ENCODE data around the gene PLPPR5. TPM values are rescaled to one million over a fixed set of nuclear protein-coding genes. Genes with fewer than 3 reads are reported as not detected.

Gene PLPPR5
- total RNA-seq, 4 donors from 2014 or later, result 0.12 to 0.13 TPM; not detected in 2

GRCh38 chr1:98988904-98989555 is 15.6 kb downstream of the PLPPR5 start:
- no peaks in the 10 kb centered on the region for H3K4me1 ChIP-seq
- no peaks in the 10 kb centered on the region for H3K36me3 ChIP-seq
- ATAC-seq, result no peak
- TF ChIP-seq EP300 (IDR thresholded peaks at IDR 0.05) (no peak), POLR2A (IDR thresholded peaks at IDR 0.05) (no peak), CTCF (IDR thresholded peaks at IDR 0.05) (no peak), POLR2AphosphoS5 (IDR thresholded peaks at IDR 0.05) (no peak)
- H3K27me3 ChIP-seq, result no peaks in the 10 kb centered on the region
- WGBS, 2 donors (ENCODE audit: low coverage in 1 of 2), result 51 to 83% methylated on average over 2 of the region's 2 CpGs
- H3K27ac ChIP-seq, result no peak overlapping the region
- H3K4me3 ChIP-seq, result no peak overlapping the region
- H3K9me3 ChIP-seq, result peaks cover 0 to 3% (median 0%) of the 10 kb centered on the region in 3 donors

- Histone ChIP-seq H3K4me3 (no peak overlapping the region), H3K4me1 (no peaks in the 10 kb centered on the region), H3K27me3 (no peaks in the 10 kb centered on the region), H3K27ac (no peak overlapping the region), H3K9me3 (peaks cover 0 to 5% (median 1%) of the 10 kb centered on the region in 3 donors), H3K36me3 (no peaks in the 10 kb centered on the region)
- ATAC-seq, result no peak
- TF ChIP-seq CTCF (IDR thresholded peaks at IDR 0.05) (no peak), POLR2AphosphoS5 (IDR thresholded peaks at IDR 0.05) (no peak), POLR2A (IDR thresholded peaks at IDR 0.05) (no peak), EP300 (IDR thresholded peaks at IDR 0.05) (no peak)
- WGBS, 2 donors (ENCODE audit: low coverage in 1 of 2), result 83 to 92% methylated on average over 2 of the region's 2 CpGs
Observed at GRCh38 chr1:98985687-98986086, 19.0 kb downstream of the PLPPR5 start.

GRCh38 chr1:98981917-98982513 is 22.6 kb downstream of the PLPPR5 start:
- Histone ChIP-seq H3K27me3 (no peaks in the 10 kb centered on the region), H3K4me1 (no peaks in the 10 kb centered on the region), H3K4me3 (no peak overlapping the region), H3K36me3 (no peaks in the 10 kb centered on the region), H3K27ac (no peak overlapping the region), H3K9me3 (peaks cover 0 to 5% (median 1%) of the 10 kb centered on the region in 3 donors)
- ATAC-seq, result no peak
- 61 to 69% methylated on average over 3 of the region's 3 CpGs for WGBS, 2 donors (ENCODE audit: low coverage in 1 of 2)
- TF ChIP-seq POLR2A (IDR thresholded peaks at IDR 0.05) (no peak), EP300 (IDR thresholded peaks at IDR 0.05) (no peak), CTCF (IDR thresholded peaks at IDR 0.05) (no peak), POLR2AphosphoS5 (IDR thresholded peaks at IDR 0.05) (no peak)

- no peaks in the 10 kb centered on the region for H3K36me3 ChIP-seq
- H3K9me3 ChIP-seq, result peaks cover 0 to 5% (median 1%) of the 10 kb centered on the region in 3 donors
- ATAC-seq, result no peak
- no peaks in the 10 kb centered on the region for H3K4me1 ChIP-seq
- H3K27ac ChIP-seq, result no peak overlapping the region
- WGBS, 2 donors (ENCODE audit: low coverage in 1 of 2), result 65 to 88% methylated on average over 2 of the region's 2 CpGs
- no peak for TF ChIP-seq POLR2A (IDR thresholded peaks at IDR 0.05)
- TF ChIP-seq POLR2AphosphoS5 (IDR thresholded peaks at IDR 0.05), result no peak
- TF ChIP-seq EP300 (IDR thresholded peaks at IDR 0.05), result no peak
- no peak for TF ChIP-seq CTCF (IDR thresholded peaks at IDR 0.05)
- H3K4me3 ChIP-seq, result no peak overlapping the region
- H3K27me3 ChIP-seq, result no peaks in the 10 kb centered on the region
Observed at GRCh38 chr1:98979463-98979862, 25.2 kb downstream of the PLPPR5 start.

GRCh38 chr1:98975810-98976209 is 28.9 kb downstream of the PLPPR5 start:
- WGBS, 2 donors (ENCODE audit: low coverage in 1 of 2), result 26 to 57% methylated on average over 3 of the region's 3 CpGs
- Histone ChIP-seq H3K27ac (no peak overlapping the region), H3K36me3 (no peaks in the 10 kb centered on the region), H3K9me3 (no peaks in the 10 kb centered on the region), H3K27me3 (no peaks in the 10 kb centered on the region), H3K4me1 (no peaks in the 10 kb centered on the region), H3K4me3 (no peak overlapping the region)
- ATAC-seq, result no peak
- no peak for TF ChIP-seq POLR2A (IDR thresholded peaks at IDR 0.05)
- TF ChIP-seq EP300 (IDR thresholded peaks at IDR 0.05), result no peak
- TF ChIP-seq POLR2AphosphoS5 (IDR thresholded peaks at IDR 0.05), result no peak
- TF ChIP-seq CTCF (IDR thresholded peaks at IDR 0.05), result no peak

All from gastroesophageal sphincter (tissue), 4 donors.